ENCODE results near the gene ZNF141.
"Not testable (repeated sequence)": the region's sequence is repeated elsewhere in the genome, so short reads cannot be mapped to it uniquely, and the experiment has no call there.

The ZNF141 gene

DNA sequence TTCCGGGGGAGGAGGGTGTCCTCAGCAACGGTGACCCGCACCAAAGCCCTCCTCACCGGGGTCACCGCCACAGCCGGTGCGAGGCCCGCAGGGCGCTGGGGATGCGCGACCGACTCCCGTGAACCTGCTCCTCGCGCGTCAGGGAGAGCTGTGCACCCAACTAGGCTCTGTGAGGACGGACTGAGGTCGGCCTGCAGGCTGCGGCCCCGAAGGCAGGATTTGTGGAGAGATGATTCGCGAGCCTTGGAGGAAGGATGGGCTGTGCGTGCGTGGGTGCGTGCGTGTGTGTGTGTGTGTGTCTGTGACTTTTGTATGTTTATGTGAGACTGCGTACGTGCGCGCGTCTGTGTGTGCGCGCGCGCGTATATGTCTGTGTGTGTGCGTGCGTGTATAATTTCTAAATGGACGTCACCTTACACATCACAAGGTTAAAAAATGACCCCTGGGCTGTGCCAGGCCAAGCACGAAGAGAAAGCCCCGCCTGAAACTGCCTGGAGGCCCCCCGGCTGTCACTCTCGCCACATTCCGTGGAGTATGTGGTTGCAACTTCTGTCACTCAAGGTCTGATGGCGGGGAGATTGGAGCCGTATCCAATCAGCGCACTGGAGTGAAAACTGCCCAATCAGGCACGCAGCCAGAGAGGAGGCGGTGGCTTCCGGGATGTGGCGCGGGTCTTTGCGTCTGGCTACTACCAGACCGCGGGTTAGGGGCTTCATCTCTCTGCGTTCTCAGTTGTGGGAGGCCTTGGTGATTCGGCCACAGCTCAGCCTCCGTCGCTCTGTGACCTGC is at the start of gene ZNF141:
TSS of gene ZNF141 (plus strand) at position 672 of the 789 bp plus-strand sequence. CDS start 170 bp downstream, outside the sequence.
- peak; percentile 63 for DNase-seq

DNA sequence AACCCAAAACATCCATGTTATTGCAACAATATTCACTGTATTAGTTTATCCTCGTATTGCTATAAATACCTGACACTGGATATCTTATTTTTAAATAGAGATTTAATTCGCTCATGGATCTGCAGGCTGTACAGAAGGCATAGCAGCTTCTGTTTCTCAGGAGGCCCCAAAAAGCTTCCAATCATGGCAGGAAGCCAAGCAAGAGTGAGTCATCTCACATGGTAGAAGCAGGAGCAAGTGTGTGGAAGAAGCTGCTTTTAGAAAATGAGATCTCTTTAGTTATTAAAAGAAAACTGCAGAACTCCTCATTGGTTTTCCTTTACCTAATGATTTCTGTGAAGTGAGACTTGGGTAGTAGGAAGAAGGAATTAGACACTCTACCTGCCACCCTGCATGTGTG is 48.7 kb upstream of the ZNF141 start:
- no peak for DNase-seq

- DNase-seq, result no peak
These were observed 42.9 kb upstream of the ZNF141 start for GRCh38 chr4:294732-295131.

GRCh38 chr4:302381-302780 is 35.2 kb upstream of the ZNF141 start:
- DNase-seq, result no peak

GRCh38 chr4:304516-304915 is 33.1 kb upstream of the ZNF141 start:
- not testable (repeated sequence) for DNase-seq

- DNase-seq, result no peak
These were observed 32.5 kb upstream of the ZNF141 start, which contains the start of gene ZNF732 for GRCh38 chr4:304969-305680. Gene ZNF732, minus strand, starts transcription at chr4:305474. Its CDS starts 164 bp downstream, at chr4:305310.

DNA sequence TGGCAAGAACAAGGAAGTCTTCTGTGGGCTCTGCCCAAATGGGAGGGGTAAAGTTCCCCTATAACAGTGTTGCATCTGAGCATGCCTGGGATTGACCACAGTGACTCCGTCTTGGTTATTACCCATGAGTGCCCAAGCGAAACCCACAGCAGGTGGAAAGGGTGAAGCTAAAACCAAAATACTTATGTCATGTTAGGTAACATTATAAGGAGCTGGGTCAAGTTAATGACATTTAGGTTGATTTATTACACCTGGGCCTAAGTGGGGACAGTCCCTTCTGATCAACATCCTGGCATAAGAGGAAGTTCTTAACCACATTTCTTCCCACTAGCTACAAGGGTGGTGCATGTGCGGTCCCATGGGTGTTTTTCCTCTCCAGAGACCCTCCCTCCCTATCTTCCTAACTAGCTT is 31.1 kb upstream of the ZNF141 start:
- DNase-seq, result no peak

GRCh38 chr4:309807-310206 is 27.8 kb upstream of the ZNF141 start:
- DNase-seq, result no peak

GRCh38 chr4:314296-314903 is 23.2 kb upstream of the ZNF141 start:
- no peak for DNase-seq

DNA sequence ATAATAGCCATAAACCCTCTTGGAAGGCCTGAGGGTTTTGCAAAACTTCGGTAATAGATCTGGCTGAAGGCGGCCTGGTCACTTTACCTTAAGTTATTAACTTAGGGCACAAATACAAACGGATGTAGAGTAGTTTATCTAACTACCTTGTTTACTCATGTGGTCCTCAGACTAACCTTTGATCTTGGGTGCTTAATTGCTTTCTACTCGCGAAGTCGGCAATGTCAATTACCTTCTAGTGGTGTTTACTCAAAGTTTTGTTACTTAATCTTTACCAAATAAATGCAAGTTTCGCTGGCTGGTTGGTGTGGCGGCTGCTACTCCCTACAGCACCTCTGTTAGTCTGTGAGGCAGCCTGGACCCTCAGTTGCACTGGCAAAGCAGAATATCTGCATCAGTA is 8.9 kb upstream of the ZNF141 start:
- DNase-seq, result no peak

DNA sequence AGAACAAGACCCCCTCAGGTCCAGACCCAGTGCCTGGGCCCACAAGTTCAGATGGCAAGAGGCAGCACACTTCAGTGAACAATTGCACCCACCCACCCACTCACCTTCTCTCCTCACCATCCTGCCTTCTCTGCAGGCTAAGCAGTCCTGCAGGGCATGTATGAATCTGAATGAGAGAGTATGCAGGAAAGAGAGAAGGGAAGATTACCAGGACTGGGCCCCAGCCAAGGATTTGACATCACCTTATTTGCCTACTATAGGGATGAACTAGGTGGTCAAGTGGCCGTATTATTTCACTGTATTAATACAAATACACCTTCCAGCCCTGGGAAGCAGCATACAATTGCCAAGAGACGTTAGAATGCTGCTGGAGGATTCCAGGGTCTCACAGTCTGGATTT is 2.1 kb upstream of the ZNF141 start:
- DNase-seq, result no peak

DNA sequence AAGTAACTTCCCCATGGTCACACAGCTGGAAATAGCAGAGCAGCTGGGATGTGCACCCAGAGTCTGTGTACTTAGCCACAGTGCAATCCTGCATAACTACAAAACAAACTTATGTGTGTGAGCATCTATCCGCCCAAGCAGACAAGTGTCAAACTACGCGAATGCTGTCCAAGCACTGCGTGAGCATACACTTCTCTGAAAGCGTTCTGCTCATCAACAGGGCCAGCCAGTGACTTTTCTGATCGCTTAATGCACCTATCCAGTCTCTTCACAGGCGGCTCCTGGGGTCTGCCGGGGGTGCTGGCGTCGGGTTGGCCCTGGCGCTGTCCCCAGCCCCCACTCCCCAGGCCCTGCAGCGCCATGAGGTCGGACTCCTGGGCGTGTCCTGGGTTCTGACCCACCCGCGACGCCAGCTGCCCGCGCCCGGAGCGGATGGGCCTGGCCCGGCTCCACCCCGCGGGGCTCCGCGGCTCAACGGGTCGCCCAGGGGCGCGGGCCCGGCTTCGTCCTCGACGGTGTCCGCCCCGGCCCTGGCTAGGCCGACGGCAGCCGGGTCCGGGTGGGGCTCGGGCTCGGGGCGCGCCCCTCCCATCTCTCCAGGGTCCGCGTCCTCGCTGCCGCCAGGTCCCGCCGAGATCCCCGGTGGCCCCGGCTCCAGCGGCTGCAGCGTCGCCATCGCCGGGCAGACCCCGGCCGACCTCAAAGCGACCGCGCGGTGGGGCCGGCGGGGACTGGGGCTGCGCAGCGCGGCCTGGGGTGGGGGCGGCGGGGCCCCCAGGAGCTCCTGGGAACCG is 1.3 kb upstream of the ZNF141 start:
- DNase-seq, result no peak

- no peak for DNase-seq
These were observed 796 bp upstream of the ZNF141 start for GRCh38 chr4:336893-337142.

DNA sequence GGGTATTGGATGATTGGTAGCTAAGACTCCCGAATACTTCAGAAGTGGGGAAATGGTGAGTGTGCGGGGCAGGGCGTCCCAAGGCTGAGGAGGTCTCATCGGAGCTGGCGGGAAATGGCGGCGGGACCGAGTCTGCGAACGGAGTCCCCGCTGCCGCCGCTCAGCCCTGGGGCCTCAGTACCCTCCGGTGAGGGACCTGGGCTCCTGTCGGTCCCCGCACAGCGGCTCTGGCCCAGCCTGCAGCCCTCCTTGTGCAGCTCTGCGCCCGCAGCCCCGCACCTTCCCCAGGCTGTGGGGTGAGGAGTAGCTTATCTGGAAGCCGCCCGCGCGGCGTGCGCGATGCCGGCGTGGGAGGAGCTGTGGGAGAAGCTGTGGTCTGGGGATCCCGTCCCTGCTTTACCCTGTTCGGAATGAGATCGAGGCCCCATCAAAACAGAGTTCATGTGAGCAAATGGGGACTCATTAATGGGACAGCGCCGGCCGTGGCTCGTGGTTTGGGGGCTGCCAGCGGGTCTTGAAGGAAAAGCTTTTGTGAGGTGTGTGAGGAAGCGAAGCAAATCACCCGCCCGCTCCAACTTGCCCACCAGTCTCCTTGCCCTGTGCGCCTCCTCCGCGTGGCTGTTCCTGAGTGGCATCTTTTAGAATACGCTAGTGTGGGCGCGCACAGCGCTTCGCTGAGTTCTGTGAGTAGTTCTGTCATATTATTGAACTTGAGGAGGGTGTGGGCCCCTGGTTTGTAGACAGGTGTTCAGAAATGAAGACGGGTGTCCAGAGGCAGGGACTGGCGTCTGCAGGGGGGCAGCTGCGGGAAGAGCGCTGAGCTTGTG is 531 bp downstream of the ZNF141 start:
- no peak for DNase-seq

GRCh38 chr4:338759-339097 is 1.1 kb downstream of the ZNF141 start:
- DNase-seq, result no peak

- DNase-seq, result no peak
These were observed 2.4 kb downstream of the ZNF141 start for GRCh38 chr4:340011-340410.

- no peak for DNase-seq
These were observed 35.6 kb downstream of the ZNF141 start for GRCh38 chr4:373062-373839.

DNA sequence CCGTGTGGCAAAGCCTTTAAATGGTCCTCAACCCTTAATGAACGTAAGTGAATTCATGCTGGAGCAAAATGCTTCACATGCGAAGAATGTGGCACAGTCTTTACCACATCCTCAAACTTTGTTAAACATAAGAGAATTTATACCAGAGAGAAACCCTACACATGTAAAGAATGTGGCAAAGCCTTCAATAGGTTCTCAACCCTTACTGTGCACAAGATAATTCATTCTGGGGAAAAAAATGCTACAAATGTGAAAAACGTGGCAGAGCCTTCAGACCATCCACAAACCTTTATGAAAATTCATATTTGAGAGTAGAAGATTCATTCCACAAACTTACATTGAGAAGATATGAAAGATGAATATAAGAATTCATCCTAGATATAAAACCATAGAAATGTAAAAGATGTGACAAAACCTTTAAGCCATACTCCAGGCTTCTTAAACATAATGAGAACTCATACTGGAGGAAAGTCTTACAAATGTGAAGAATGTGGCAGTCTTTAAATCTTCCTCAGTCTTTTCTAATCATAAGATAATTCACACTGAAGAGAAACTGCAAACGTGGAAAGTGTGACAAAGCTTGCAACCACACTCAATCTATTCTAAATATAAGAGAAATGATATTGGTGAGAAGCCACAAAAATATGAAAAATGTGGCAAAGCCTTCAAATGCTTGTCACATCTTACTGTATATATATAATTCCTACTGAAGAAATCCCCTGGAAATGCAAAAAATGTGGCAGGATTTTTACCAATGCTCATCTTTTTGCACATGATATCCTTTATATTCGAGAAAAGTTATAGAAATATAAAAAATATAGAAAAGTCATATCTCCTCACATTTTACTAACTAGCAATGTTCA is 36.9 kb downstream of the ZNF141 start:
- DNase-seq, result no peak

GRCh38 chr4:384311-385010 is 46.8 kb downstream of the ZNF141 start:
- DNase-seq, result no peak
